Measurements from ENCODE around the gene POU3F3.

GRCh38 chr2:104836265-104836664, 17.6 kb upstream of the POU3F3 start:
- TF ChIP-seq CTCF (IDR thresholded peaks at IDR 0.05) (no peak), POLR2A (IDR thresholded peaks at IDR 0.05) (no peak), EP300 (IDR thresholded peaks at IDR 0.05) (no peak)
